T-helper 22 cell (primary cell): Measurements from ENCODE around the gene PHACTR3.

Experiments
- DNase-seq: peaks from one replicate; pipeline ENCODE4 v3.0.0-alpha.2; 2020; ENCODE audit warnings: low read depth

Gene PHACTR3

DNA sequence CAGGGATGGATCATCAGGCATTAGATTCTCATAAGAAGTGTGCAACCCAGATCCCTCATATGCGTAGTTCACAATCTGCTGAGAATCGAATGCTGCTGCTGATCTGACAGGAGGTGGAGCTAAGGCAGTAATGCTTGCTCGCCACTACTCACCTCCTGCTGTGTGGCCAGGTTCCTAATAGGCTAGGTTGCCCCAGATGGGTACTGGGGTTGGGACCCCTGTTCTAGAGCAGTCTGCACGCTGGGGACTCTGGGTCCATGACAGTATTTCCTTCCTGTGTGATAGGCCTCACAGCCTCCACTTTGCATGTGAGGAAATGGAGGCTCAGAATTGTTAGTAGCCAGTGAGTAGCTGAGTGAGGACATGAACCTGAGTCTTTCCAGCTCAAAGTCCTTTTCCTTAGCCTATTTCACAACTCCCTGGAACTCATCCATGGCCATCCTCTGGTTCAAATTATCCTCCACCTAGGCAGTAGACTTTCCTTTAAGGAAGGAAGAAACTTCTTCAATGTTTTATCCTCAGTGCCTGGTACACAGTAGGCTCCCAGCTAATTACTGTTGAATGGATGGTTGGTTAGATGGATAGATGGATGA, 211.9 kb downstream of the PHACTR3 start:
- DNase-seq, result no peak

DNA sequence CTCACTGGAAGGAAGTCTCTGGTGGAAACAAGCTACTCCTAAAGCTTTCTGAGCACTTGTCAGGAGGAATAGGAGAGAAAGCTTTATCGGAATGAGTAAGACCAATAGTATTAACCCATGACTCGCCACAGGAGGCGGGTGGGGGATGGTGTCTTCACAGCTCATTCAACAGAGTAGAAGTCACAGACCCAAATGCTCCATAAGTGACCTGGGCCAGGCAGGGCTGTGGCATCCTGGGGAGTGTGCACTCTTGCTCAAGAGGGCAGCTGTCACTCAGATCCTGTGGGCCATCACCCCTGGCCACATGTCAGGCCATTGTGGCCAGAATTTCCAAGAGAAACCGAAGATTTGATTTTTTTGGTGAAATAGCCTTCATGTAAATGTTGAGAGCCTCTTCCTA, 213.1 kb downstream of the PHACTR3 start:
- no peak for DNase-seq

DNA sequence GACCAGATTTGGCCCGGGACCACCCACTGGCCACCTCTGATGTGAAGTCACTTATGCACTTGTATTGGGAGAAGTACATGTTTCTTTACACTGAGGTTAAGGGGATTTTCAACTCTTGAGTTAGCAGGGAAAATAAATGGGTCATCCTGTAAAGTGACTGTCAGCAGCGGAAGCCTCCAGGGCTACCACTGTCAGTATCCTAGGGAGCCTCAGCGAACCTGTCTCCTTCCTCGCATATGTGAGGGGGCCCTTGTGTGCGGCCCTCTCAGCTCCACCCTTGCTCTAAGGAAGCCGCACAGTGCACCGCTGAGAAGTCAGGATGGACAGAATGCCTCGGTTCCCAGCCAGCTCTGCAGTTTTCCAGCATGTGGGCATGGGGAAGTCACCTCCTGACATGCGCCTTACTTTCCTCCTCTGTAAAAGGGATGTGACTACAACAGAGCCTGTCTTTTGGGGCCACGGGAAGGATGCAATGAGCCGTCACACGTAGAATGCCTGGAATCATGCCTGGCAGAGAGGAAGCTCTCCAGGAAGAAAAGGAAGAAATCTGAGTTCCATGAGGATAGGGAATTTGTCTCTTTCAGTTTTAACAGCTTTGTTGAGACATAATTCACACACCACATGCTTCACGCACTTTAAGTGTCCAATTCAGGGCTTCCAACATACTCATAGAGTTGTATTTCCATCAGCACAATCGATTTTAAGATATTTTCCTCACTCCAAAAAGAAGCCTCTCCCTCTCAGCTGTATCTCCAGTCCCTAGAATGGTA, 213.7 kb downstream of the PHACTR3 start:
- DNase-seq, result no peak

DNA sequence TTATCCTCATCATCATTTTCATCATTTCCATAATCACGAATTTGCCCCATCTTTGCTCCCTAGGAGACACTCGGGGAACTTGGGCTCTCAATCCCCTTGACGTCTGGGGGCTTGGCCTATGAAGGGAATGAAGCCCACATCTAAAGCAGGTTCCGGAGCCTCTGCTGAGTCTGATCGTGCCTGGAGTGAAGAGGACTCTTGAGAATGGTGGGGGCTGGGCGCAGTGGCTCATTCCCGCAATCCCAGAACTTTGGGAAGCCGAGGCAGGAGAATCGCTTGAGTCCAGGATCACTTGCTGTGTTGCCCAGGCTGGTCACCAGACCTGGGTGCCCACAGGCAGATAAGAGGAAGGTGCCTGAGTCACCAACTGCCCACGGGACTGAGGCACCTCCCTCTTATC, 214.6 kb downstream of the PHACTR3 start:
- DNase-seq, result no peak

DNA sequence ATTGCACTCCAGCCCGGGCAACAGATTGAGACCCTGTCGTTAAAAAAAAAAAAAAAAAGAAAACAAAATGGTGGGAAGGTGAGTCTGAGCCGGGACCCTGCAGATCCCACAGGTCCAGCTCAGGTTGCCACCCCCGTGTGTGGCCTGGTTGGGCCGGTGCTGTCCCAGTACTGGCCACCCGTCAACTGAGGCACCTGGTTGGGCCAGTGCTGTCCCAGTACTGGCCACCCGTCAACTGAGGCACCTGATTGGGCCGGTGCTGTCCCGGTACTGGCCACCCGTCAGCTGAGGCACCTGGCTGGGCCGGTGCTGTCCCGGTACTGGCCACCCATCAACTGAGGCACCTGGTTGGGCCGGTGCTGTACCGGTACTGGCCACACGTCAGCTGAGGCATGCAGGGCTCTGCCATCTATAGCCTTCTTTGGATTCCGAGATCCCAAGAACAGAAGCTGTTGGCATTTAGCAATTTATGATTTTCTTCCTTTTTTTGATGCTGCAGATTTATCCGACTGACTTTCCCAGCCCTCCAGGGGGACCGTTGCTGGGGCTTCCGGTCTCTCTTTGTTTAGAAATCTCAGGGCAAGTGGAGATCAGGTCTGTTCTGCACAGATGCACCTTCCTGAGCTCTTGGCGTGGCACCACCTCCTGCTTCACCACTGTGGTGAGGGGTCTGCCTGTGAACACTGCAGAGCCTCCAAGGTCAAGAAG, 215.3 kb downstream of the PHACTR3 start:
- DNase-seq, result no peak

DNA sequence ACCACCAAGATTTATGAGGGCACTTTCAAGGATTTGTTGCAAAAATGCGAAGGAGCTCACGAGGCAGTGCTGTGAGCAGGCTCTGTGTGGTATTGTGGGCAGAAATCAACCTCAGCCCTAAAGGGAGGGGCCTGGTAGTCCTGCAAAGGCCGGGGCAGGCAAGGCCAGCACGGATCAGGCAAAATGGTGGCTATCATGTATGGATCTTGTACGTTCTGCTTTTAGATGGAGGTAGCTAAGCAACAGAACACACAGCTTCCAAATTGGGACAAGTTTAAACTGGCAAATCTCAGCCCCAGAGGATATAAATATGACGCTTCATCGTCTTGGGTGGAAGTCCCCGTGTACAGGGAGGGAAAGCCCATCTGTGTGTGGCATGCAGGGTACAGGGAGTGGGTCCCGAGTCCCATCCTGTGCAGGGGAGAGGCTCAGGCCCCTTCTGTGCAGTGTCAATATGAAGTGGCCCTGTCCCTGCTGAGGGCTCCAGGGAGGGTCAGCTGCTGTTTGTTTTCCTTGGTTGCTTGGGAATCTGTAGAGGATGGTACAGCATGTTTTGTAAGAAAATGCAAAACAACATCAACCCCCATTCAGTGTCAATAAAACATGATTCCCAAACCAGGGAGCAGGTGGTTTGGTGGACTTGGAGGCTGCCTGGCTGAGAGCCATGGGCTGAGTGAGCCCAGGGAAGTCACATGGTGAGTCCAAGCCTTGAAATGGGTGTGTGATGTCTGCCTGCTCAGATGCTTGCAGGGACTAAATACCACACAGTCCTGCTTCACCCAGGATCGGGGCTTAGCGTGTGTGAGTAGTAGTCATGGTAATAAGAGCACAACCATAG, 216.1 kb downstream of the PHACTR3 start:
- no peak for DNase-seq

DNA sequence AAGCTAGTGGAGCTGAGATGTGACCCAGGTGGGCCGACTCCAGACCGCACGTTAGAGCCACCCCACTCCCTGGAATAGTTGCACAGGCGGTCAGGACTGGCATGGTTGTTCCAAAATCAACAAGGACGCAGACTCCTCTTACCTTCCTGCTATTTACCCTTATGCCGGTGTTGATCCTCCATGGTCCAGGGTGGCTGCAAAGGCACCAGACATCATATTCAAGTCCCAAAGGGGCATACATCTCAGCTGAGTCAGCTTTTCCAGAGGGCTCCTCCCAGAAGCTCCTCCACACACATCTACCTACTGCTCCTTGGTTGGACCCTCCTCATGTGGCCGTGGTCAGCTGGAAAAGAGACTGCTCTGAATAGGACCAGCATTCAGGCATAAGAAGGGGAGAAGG, 216.9 kb downstream of the PHACTR3 start:
- DNase-seq, result no peak

DNA sequence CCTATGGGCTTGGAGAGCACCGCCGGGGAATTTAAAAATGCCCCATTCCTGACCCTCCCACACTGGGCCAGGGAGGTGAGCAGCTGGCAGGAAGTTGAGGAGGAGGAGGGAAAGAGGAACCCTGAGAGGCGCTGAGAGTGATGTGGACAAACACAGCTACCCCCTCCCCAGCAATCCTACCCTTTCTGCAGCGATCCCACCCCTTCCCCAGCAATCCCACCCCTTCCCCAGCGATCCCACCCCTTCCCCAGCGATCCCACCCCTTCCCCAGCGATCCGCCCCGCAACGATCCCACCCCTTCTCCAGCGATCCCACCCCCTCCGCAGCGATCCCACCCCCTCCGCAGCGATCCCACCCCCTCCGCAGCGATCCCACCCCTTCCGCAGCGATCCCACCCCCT, 217.4 kb downstream of the PHACTR3 start:
- no peak for DNase-seq

DNA sequence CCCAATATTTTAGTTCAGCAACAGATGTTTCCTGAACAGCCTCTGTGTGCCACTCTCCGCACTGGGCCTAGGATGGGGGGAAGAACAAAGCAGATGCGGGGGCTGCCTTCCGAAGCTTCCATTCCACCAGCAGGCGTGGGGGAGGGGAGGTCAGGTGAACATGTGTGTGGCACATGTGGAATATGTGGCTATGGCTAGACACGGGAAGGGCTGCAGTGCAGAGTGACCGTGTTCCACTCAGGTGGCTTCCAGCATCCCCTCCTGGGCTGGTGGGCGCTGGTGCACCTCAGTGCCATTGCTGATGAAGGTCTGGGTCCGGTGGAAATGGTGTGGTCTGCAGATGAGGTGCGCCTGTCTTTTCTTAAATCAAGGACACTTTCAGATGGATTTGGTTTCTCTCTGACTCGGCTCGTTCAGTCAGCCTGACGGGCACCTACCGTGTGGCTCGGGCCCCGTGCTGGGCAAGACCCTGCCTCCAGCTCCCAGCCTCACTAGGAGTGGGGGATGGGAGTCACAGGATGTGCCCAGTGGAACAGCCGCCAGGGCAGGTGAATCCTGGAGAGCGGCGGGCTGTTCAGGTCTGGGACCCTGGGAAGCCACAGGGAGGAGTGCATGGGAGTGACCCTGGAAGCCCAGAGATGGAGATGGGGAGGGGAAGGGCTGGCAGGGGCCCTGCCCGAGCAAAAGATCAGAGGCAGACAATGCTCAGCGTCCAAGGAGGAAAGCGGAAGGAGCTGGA, 218.1 kb downstream of the PHACTR3 start:
- no peak for DNase-seq

DNA sequence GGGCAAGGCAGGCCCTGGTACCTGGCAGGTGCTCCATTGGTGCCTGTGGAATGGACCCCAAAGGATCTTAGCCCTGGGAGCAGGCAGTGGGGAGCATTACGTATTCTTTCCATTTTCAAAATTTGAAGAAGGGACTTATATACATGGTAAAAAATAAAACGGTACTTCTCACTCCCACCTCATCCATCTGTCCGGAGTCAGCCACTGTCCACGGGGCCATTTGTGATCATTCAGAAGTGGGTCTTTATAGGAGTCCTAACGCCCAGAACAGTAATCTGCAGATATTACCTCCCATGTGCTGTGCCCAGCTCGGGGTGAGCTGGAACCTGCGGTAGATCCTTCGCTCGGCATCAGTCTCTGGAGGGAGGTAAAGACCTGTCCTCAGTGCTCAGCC, 218.7 kb downstream of the PHACTR3 start:
- no peak for DNase-seq

DNA sequence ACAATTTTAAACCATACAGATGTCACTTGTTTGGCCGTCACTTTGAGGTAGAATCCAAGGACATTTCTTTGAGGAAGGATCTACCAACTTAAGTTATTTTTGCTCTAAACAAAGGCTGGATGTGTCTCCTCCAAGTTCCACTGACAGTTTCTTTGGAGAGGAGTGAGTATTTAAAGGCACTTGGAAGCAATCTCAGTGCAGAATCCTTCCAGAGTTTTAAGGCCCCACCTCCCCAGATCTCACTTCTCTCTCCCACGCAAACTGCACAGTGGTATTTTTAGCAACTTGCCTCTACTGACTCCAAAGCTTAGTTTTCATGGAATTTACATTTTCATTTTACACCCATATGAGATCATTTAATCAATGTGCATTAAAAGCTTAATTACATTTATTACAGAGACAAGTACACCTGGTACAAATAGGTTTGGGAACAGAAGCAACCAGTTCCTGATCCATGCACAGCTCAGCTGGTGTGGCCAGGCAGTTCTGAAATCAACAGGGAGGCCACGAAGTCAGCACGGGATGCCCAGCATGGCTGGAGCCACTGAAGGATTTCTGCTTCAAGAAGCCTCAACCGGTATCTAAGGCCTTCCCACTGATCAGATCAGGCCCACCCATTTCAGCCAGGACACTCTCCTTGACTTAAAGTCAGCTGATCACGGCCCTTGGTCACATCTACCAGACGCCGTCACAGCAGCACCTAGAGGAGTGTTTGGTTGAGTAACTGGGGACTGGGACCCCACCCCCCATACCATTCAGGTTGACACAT, 219.3 kb downstream of the PHACTR3 start:
- DNase-seq, result no peak

DNA sequence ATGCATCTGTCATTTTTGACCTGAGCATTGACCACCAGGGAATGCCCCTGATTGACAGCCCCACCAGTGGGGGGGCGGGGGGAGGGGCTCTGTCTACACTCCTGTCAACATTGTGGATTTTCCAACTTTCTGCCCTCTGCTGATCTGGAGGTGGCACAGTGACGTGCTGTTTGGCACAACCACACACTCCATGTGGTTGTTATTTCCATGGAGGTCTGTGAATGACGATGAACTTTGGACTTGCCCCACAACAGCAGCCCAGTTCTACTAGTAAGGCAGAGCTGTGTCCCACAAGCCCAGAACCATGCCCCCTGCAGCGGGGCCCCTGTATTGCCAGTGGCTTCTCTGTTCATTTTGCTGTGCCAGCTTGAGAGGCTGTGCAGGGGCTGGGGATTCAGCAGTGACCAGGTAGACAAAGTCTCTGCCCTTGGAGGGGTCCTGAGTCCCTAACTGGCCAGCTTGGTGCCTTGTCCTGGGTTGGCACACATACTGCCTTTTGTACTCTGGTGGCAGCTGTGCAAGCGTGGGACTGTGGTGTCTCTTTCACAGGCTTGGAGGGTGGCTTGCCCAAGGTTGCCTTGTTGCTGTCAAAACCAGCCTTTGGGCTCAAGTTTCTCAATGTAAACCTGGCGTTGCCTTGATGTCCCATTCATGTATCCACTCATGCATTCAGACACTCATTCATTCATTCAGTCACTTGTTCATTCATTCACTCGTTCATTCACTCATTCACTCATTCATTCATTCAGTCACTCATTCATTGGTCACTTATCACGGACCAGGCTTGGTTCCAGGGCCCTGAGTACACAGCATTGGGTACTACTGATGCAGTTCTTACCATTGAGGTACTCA, 220.6 kb downstream of the PHACTR3 start:
- DNase-seq, result no peak

DNA sequence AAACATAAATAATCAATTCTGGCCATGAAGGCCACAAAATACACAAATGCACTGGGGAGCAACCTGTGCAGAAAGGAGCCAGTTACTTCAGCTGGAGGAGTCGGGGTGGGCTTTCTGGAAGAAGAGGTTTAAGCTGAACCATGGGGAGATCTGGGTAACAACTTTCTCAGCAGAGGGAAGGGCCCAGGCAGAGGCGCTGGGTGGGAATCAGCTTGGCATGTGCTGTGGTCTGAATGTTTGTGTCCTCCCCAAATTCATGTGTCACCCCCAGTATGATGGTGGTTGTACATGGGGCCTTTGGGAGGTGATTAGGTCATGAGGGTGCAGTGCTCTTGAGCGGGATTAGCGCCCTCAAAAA, 221.2 kb downstream of the PHACTR3 start:
- DNase-seq, result no peak

DNA sequence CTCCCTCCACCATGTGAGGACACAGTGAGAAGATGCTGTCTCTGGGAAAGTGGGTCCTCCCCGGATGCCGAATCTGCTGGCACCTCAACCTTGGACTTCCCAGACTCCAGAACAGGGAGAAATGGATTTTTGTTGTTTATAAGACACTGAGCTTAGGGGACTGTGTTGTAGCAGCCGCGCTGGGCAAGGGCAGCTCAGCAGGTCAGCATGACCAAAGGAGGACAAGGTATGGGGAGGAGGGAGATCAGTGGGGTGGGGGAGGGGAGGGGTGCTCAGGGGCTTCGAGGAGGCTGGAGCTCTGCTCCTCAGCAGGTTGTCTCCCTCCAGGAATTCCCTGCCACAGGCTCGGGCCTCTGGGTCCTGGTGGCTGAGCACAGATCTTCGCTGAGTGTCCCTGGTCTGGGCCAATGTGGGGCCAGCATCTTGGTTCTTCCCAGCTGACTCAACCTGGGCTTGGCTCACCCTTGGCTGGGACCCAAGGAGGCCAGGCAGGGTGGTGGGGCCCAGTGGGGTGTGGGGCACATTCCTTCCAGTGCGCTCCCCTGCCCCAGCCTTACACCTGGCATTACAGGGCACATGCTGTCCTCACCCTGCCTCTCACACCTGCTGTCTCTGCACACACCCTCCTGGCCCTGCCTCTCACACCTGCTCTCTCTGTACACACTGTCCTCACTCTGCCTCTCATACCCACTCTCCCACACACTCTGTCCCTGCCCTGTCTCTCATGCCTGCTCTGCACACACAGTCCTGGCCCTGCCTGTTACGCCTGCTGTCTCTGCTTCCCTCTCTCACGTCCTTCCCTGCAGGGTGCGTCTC, 221.8 kb downstream of the PHACTR3 start:
- DNase-seq, result no peak

DNA sequence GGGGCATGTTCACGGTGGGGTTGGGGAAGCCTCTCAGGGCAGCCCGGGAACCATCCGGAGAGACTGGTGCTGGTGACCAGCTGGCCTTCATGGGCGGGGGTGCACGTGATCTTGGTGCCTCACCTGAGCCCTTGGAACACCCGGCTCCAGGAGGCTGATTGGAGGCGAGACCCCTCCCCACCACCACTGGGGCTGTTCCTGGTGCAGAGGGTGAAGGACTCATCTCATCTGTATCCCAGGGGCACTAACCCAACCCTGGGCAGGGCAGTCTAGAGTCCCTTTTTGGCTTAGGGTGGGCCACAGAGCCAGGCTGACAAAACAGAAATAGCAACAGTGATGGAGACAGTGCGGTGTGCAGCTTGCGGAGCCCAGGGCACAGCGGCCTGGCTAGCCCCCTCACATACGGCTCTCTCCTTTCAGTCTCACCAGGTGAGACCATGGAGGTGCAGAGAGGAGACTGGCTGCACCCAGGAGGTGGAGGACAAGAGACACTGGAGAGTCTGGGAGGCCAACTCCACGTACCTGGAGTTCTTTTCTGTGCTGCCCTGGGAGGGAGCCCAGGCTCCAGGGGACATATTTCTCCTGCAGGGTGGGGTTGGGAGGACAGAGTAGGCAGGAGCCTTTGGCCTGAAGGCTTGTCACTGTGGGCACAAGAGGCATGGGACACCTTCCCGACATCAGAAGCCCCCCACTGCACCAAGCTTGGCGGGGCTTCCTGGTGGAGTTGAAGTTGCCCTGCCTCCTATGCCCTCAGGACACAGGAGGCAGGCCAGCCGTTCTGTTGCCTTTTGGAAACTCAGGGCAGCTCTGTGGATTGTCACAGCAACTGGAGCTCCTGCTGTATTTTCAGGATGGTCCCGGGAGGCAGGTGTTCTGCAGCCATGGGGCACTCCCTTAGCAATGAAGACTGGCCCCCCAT, 223.1 kb downstream of the PHACTR3 start:
- no peak for DNase-seq

DNA sequence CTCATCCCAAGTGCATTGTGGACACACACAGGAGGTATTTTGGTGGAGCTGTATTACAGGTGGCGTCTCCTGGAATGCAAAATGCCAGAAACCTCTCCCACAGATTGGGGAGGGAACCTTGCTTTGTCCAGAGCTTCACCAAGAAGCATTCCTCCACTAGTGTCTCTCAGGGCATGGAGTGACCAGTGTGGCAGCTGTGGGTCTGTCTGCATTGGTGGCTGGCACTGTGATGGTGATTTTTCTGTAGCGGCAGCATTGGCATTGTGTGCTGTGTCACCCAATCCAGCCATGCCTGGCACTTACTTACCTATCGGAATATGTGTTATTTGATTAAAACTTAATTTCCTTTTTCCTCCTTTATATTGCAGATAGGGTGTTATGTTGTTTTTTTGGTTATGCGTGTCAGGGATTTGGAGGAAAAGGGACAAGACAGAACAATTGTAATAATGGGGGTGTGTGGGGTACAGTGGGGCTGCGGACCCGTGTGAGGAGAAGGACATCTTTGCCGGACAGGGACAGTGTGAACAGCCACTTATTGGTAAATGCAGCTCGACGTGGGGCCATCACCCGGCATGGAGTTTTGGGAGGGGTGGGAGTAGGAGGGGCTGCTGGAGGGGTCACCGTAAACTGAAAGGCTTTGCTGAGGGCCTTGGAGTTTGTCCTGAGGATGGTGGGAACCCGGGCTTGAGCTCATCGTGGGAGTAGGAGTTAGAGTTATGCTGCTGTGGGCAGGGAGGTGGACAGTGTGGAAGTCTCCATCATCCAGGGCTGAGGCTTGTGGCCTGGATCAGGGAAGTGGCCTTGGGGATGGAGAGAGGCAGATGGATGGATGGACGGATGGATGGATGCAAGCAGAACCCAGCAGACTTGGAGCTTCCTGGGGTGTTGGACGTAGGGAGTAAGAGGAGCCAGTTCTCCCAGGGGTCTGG, 224.0 kb downstream of the PHACTR3 start:
- DNase-seq, result no peak
